Ovary (tissue), 3 donors: ENCODE results near the gene PTPRA.

ENCODE experiments used
- EP300 ChIP-seq: sonication (generic); formaldehyde crosslinking; IDR thresholded peaks from one replicate; pipeline ENCODE4 v1.6.1; 2017; ENCODE audit warnings: antibody characterized with exemption
- TF ChIP-seq, protein P1 (sequence below), 3 donors: fragments of 450-650 bp in 2 of 3; fragments of 200-600 bp in 1 of 3; IDR thresholded peaks; one replicate each; pipeline versions ENCODE4 v1.5.1 to v1.8.0; 2016 to 2022; ENCODE audit warnings: antibody characterized with exemption in 3 of 3, mild to moderate bottlenecking in 1 of 3
- donor health status: DM: no; HTN: no; CAD: no.

DNA sequence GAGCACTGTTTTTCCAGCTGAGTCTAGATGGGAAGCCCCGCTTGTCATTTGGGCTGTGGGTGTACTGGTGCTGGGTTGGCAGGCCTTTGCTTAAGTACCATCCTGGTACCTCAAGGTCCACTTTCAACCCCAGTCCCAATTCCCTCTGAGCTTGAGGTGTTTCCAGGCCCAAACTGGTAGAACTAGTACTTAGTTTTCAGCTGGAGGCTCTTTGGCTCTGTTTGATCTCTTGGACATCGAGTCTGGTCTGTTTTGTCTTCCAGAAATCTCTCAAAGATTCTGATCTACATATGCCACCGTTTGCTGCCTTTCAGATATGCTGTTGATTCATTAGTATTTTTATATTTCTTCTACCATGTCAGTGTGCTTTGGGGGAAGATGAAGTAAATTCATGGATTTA is 108.4 kb downstream of the PTPRA start:
- no peak for TF ChIP-seq EP300
- TF ChIP-seq, protein P1, sequence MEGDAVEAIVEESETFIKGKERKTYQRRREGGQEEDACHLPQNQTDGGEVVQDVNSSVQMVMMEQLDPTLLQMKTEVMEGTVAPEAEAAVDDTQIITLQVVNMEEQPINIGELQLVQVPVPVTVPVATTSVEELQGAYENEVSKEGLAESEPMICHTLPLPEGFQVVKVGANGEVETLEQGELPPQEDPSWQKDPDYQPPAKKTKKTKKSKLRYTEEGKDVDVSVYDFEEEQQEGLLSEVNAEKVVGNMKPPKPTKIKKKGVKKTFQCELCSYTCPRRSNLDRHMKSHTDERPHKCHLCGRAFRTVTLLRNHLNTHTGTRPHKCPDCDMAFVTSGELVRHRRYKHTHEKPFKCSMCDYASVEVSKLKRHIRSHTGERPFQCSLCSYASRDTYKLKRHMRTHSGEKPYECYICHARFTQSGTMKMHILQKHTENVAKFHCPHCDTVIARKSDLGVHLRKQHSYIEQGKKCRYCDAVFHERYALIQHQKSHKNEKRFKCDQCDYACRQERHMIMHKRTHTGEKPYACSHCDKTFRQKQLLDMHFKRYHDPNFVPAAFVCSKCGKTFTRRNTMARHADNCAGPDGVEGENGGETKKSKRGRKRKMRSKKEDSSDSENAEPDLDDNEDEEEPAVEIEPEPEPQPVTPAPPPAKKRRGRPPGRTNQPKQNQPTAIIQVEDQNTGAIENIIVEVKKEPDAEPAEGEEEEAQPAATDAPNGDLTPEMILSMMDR (IDR thresholded peaks at IDR 0.05), result no peak
